GDM1 (cell line): ENCODE data around the gene HK3.

Experiments used
- DNase-seq: peaks from one replicate; lab custom pipeline; 2025; lab: John Stamatoyannopoulos, UW

HK3 gene

GRCh38 chr5:176902911-176903664 lies 3.9 kb upstream of the HK3 start:
- DNase-seq = no peak

DNA sequence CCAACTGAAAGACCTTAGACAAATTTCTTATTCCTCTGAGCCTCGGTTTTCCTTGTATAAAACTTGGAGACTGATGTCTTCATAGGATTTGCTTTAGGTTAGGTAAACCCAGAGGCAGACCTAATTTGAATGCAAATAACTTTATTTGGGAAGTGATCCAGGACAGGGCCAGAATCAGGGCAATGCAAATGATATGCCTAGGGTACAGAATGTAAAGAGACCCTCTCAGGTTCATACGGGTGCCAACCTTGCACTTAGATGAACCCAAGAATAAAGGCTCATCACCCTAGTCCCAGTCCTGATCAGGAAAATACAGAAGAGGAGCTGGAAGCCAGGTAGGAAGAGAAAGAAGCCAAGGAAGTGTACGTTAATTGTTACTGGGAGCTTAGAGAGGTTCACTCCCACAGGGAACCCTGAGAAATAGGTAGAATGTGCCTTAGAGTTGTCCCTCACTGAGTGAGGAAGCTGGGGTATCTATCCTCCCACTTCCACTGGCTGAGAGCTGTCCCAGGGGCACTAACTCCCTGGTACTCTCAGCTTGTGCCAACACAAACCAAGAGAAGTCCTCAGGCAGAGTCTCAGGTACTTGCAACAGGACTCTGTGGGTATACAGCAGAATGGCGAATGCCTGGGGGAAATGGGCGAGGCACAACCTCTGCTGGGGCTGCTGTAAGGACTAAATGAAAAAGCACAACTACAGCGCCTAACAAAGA lies 3.1 kb upstream of the HK3 start:
- no peak for DNase-seq

GRCh38 chr5:176901260-176902101 lies 2.3 kb upstream of the HK3 start:
- DNase-seq = no peak

DNA sequence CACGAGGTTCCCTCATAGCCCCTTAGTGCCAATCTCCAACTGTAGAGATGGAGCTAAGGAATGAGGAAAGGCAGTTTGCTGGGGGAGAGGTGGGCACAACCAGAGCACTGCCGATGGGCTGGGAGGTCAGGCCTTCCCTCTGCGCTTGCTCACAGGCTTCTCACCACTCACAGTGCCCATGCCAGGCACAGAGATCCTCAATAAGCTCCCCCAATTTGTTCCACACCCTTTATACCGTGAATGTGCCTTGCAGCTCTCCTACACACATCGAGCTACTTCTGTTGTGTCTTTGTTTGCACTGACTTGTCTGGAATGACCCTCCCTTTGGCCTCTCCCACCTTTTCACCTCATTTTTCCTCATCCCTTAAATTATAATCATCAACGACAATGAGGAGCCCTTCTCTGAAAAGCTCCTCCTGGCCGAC lies 1.6 kb upstream of the HK3 start:
- no peak for DNase-seq

GRCh38 chr5:176899946-176900779 lies 1.0 kb upstream of the HK3 start:
- no peak for DNase-seq

DNA sequence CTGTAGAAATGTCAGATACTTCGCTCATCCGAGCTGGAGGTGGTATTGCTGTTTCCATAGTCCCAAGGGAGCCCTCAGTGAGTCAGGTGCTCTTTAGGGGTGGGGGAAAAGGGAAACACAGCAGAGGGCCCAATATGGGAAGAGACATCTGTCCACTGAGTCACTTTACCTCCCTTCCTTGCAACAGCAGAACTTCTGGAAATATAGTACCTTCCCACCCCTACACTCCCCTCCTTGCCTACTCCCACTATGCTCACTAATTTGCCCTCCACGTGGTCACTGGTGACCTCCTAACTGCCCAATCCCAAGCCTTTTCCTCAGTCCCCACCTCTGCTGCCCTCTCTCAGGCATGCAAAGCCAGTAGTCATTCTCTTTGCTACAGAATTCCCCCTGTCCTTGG lies 1.9 kb downstream of the HK3 start:
- no peak for DNase-seq

- DNase-seq = no peak
Measured at GRCh38 chr5:176895831-176896230, 3.3 kb downstream of the HK3 start.

DNA sequence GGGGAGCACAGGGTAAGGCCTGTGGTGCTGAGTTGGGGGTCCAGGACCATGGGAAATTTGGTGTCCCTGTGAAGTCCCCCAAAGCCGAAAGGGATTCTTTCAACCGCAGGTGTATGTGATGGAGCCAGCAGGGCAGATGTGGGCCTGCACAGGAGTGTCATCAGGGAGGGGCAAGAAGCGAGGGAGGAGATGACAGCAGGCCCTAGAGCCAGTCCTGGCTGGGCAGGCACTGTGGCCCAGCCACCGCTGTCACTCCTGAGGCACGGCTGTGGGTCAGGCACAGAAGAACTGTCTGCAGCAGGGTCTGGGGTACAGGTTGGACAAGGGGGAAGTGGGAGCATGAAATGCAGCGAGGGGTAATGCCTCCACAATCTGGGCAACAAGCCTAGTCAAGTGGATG lies 4.8 kb downstream of the HK3 start:
- no peak for DNase-seq

- no peak for DNase-seq
Measured at GRCh38 chr5:176892663-176893062, 6.5 kb downstream of the HK3 start.

DNA sequence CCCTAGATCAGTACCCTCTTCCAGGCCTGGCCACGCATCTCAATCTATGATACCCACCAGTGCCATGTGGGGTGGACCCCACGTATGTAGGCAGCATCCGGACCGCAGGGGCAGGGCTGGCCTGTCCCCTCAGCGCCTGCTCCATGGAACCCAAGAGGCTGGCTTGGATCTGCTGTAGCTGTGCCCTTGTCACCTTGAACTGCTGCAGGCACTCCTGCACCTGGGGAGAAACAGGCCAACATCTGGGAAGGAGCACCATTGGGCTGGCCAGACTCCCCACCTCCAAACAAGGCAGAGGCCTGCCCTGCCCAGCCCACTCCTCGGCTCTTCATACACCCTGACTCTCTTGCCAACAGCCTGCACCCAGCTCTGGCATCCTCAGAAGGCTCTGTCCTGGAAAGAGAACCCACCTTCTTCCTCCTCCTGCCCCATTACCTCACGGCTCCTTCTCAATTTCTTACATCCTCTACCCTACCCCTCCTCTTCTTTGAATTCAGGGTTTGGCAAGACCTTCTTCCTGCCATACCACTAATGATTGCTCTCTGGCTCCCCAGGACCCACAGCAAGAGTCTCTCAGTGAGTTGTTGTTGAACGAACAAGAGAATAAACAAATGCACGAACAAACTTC lies 7.7 kb downstream of the HK3 start:
- DNase-seq = no peak

DNA sequence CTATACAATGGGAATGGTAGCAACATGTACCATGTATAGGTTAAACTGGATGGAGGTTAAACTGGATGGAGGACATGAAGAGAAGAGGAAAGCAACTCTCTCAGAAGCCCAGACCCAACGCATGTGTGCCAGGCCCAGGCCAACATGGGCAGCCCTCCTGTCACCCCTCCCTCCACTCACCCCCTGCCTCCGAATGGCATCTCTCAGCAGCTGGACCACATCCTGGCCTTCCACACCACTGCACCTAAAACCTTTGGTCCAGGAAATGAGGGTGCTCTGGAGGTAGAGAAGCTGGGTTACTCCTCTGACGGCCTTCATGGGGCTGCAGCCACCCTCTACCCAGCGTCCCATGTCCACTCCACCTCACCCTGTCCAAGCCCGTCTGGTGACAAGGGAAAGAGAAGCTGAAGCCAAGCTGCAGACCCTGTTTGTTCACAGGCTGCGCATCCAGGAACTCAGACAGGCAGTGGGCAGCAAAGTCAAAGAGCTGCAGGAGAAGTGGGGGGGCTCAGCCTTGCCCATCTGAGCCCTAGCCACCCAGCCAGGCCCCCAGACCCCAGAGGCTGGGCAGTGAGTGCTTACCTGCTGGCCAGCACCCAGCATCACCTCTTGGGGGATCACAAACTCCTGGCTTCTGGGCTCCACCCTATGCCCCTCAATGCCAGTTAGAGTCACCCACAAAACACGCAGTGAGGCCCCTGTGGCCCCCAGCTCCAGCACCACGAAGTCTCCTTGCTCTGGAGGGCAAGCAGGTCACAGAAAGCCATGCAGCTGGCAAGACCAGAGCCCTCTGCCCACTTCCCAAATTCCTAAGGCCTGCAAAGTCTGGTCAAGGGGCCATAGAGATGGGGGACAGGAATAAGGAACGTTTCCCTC lies 8.5 kb downstream of the HK3 start:
- DNase-seq = no peak

DNA sequence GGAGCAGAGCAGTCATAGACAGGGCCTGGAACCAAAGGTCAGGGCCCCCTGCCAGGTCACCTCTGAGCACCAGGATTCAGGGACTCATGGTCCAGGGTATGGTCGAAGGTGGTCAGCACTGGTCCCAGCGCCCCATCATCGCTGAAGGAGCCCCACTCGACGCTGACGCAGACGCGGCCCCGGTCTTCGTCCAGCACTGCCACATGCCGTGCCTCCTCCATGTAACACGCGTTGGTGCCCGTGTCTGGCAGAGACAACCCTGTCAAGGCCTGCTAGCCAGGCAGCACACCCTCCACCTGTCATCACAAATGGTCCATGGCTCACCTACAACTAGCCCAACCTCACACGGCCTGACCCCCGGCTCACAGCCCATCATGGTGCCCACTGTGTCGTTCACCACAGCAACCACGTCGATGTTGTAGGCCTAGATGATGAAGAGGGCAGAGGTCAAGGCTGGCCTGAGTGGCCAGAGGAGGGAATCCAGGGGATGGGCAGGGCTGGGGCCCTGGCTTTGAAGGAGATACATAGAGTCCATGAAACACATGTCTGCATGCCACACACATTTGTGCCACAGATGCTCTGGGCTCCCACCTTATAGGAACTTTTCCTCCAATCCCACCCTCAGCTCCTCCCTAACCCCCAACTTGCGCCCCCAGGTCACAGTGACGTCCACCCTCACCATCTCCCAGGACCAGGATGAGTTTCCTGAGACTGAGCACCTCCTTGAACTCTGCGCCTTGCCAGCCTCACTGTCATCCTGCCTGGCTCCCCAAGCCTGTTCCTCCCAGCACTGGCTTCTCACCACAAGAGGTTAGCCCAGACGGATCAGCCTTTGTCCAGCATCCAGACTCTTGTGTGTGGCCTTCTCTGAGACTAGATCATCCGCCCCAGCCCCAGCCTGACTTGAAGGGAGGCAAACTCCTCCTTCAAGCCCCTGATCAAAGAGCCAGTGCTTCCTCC lies 9.5 kb downstream of the HK3 start:
- DNase-seq = no peak

DNA sequence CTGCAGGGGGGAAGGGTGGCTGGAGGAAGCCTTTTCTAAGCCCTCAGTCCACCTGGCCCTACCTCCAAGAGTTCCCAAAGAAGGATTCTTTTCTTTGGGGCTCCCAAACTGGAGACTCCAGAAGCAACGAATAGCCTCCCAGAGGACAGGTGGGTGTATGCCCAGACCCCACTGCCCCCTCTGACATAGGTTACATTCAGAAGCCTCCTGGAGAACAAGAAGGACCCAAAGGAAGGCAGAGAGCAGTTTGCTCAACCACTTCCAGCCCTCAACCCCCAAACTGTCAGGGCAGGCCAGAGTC lies 10.3 kb downstream of the HK3 start:
- no peak for DNase-seq

DNA sequence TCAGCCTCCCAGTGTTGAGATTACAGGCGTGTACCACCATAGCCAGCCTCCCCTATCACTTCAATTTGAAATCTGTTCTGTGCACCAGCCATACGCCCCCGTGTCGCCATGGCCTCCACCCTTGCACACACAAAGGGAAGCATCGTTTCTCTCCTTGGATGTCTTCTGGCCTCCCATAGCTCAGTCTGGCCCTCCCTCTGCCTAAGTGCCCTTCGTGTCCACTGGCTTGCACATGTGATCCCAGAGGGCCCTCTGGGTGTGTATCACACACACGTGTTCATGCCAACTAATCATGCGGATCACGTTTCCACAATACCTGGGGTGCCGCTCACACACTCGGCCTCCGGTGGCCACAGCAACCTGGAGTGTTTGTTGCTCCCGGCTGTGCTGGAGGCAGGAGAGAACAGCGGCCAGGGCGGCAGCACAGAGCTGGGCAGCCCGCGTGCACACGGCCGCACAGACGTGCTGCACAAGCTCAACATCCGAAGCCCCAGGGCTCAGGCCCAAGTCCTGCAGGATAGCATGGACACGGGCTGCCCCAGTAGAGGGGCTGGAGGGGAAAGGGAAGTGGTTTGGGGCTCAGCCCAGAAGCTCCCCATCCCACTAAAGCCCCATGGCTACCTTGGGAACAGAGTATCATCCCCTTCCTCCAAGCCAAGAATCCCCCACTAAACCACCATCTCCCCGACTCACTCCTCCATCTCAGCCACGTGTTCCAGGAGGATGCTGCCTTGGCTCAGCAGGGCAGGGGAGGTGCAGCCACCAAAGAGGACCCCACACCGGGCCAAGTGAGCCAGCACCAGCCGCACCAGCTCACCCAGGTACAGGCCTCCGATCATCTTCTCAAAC lies 10.9 kb downstream of the HK3 start:
- DNase-seq = no peak

DNA sequence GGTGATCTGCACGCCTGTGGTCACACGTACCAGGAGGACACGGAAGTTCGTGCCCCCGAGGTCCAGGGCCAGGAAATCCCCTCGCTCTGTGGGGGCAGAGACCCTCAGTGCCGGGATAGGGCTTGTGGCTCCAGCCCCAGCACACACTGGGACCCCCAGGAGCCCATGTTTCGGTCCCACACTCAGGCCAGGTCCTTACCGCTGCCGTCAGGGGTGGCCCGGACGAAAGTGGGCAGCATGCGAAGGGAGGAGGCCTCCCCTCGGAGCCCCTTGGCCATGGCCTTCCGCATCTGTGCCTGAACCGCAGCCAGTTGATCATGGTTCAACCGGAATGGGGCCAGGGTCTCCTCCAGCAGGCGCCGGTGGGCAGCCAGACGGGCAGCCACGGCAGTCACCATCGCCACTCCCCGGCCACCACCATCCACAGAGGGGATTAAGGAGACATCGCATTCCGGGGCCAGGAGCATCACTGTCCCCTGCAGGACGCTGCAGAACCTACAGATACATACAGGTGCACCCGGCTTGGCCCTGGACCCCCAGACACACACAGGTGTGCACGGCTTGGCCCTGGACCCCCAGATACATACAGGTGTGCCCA lies 11.8 kb downstream of the HK3 start:
- DNase-seq = no peak

DNA sequence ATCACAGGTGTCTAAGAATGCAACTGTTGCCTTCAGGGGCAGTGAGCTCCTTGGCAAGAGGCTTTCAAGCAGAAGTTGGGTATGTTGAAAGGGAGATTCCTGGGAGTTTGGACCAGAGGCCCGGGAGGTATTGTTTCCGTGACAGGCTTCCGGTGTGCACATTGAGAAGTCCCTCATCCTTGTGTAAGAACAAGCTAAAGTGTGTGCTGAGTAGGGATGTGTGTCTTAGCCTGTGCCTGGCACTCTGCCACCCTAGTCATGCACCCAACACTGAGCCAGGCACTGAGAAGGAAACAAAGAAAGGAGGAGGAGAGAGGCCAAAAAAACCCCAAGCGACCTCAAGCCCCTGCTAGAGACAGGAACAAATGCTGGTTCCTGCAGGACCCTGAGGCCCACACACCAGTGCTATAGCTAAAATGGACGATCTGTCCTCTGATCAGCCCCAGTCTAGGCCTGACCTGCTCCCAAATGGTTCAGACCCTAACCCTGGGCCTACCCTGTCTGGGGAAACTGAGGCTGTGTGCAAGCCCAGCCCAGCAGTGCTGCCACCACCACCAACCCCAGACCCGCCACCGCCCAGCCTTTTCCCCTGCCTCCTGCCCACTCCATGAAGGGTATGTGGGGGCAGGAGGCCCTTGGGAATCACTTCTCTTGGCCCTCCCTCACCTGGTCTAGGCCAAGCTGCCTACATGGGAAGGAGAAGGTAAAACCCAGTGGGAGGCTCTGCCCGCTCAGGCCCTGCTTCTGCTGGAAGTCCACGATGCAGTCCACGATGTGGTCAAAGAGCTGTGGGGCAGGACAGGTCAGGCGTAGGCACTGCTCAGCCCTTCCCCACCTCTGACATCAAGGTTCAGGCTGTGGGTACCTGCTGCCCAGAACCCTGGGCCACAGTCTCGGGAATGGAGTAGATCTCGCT lies 12.6 kb downstream of the HK3 start:
- no peak for DNase-seq

DNA sequence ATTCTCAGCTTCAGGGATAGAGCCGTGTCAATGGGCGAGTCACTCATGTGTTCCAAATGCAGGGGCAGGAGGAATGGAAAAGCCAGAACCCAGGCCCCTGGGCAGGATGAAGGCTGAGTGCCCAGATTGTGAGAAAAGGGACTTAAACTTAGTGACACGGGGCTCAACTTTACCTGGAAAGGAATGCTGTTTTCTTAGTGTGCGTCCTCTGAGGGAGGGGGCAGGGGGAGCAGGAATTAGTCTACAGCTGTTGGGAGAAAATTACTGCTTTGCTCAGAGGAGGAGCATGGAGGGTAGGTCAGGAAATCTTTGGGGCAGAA lies 14.6 kb downstream of the HK3 start:
- DNase-seq = no peak
